HG03342 (cell line): ENCODE results near the gene OR2F2.

Experiments used
- ATAC-seq: cut with Tn5 transposase; IDR thresholded peaks from one replicate; pipeline ENCODE4 v1.9.1; 2021; ENCODE audit warnings: mild to moderate bottlenecking, moderate library complexity; ENCODE audit not compliant: unreplicated experiment

The OR2F2 gene

DNA sequence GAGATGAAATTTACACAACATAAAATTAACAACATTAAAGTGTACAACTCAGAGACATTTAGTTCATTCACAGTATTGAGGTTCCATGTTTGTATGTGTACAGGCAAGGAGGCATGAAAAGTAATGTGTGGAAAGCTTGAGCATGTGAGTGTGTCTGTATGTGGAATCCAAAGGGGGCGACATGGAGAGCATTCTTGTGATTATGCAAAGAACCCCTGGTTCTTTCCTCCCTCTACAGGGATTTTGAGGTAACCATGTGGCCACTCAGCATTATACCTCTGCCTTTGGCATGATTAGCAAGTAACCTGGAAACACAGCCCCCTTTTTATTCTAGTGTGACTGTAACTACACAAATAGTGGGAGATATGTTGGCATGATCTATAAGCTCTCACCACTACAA lies 40.6 kb downstream of the OR2F2 start:
- ATAC-seq = no peak

DNA sequence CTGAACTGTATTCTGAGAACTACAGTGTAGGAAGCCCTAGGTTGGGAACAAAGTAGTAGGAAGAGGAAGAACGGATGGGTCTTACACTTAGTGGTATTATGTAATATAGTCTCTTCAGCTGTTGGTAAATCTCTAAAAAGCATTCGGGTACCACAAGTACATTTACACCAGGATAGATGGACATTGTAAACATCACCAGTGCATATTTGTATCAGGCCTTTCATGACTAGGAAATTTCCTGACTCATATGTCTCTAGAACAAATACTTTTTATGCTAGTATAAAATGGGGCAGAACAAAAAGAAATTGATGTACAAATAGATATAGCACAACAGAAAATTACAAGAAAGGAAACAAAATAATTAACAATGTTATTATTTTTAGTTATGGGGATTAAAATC lies 43.6 kb downstream of the OR2F2 start:
- no peak for ATAC-seq

DNA sequence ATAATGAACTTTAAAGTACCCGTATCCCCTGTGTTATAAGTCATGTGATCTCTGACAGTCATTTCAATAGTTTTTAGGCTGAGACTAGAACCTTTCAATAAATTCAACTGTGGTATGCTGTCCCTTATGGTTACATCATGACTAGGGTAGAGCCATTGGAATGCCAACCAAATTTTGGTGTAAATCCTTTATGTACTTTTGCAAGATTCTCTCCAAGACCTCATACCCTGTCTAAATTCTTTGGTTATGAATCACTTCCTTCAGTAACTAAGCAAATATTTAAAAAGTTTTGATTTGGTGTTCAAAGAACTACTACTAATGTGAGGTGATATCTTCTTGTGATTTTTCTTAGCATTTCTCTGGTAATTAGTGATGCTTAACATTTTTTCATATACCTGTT lies 44.3 kb downstream of the OR2F2 start:
- no peak for ATAC-seq

DNA sequence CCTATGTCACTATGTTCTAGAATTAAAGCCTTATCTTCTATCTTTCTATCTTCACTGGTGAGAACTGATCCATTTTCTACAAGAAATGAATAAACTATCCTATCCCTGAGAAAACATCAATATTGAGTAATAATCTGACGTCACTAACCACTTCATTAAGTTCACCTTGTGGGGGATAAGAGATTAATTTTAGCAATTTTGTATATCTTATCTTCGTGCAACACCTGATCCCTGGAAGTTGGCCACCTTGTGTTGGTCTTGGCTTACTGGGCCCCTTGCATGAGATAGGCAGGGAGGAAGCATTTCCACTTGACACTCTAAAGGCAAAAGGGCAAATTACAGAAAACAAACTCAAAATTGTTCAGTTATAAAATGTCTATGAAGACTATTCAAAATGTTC lies 45.0 kb downstream of the OR2F2 start:
- ATAC-seq = no peak

DNA sequence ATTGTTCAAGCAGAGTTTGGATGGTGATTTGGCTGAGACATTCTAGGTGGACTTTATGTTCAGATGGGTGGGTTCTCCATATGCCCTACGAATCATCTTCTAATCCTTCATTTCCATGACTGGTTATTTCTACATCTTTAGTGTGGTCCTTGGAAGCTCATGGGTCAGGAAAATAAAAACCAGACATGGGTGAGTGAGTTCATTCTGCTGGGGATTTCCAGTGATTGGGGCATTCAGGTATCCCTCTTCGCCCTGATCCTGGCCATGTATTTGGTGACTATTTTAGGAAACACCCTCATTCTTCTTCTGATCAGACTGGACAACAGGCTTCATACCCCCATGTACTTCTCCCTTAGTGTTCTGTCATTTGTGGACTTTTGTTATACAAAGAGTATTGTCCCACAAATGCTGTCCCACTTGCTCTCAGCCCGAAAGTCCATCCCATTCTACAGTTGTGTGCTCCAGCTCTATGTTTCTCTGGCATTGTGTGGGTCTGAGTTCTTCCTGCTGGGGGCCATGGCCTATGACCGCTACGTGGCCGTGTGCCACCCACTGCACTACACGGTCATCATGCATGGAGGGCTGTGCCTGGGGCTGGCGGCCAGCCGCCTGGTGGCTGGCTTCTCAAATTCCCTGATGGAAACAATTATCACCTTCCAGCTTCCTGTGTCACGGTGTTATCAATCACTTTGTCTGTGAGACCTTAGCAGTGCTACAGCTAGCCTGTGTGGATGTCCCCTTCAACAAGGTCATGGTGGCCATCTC lies 45.9 kb downstream of the OR2F2 start:
- ATAC-seq = no peak

DNA sequence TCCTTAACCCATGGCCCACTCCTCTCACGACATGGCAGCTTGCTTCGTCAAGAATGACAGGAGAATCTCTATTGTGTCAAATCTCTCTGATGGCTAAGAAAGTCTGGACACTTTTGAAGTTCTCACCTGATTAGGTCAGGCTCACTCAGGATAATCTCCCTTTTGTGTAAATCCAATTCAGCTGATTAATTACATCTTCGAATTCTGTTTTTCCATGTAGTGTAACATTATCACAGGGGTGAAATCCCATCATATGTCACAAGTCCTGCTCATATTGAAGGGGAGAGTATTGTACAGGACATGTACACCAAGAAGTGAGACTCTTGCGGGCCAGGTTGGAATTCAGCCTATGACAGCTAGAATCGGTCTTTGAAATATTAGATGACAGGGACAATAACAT lies 48.9 kb downstream of the OR2F2 start:
- no peak for ATAC-seq
